GM12801 (cell line): ENCODE measurements around the gene TBC1D12.

Source experiments
- CTCF ChIP-seq: IDR thresholded peaks from one replicate; pipeline ENCODE4 v1.5.1; 2011; ENCODE audit warnings: control low read depth; ENCODE audit not compliant: insufficient read length; ENCODE audit errors: extremely low read depth

TBC1D12 gene

GRCh38 chr10:94524146-94524545 is 121.8 kb downstream of the TBC1D12 start:
- TF ChIP-seq CTCF: no peak

- no peak for TF ChIP-seq CTCF
These were observed 122.4 kb downstream of the TBC1D12 start for GRCh38 chr10:94524711-94525110.

GRCh38 chr10:94533027-94533426 is 130.7 kb downstream of the TBC1D12 start:
- no peak for TF ChIP-seq CTCF

GRCh38 chr10:94545391-94546048 is 143.2 kb downstream of the TBC1D12 start, which contains the start of gene HELLS:
Gene HELLS (plus strand): TSS chr10:94545788. CDS start chr10:94545922, 134 bp downstream.
- no peak for TF ChIP-seq CTCF

GRCh38 chr10:94546049-94546900 is 143.9 kb downstream of the TBC1D12 start:
- no peak for TF ChIP-seq CTCF

- TF ChIP-seq CTCF: no peak
These were observed 144.5 kb downstream of the TBC1D12 start for GRCh38 chr10:94546901-94547185.

- no peak for TF ChIP-seq CTCF
These were observed 146.9 kb downstream of the TBC1D12 start for GRCh38 chr10:94549221-94549620.
